DMS53 treated with DMSO at 0.1 percent for 48 hours (cell line): ENCODE results near the gene FNDC11.
"Not testable (repeated sequence)": the region's sequence is repeated elsewhere in the genome, so short reads cannot be mapped to it uniquely, and the experiment has no call there.

Source experiments
- DNase-seq: peaks from one replicate; lab custom pipeline; 2025; ENCODE audit not compliant: unreplicated experiment; lab: John Stamatoyannopoulos, UW

FNDC11 gene

DNA sequence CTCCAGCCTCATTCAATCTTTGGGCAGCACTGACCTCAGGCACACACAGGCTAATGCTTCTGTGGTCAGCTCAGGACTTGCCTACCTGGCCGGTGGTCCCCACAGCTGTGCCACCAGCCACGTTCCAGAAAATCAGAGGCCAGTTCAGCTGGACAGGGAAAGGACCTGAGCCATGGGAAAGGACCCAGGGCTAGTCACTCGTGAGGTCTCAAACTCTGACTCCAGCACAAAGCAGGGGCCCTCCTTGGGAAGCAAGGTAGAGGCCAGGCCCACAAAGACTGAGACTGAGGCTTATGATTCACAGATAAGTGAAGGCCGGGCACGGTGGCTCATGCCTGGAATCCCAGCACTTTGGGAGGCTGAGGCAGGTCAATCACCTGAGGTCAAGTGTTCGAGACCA is 42.5 kb downstream of the FNDC11 start:
- no peak for DNase-seq

DNA sequence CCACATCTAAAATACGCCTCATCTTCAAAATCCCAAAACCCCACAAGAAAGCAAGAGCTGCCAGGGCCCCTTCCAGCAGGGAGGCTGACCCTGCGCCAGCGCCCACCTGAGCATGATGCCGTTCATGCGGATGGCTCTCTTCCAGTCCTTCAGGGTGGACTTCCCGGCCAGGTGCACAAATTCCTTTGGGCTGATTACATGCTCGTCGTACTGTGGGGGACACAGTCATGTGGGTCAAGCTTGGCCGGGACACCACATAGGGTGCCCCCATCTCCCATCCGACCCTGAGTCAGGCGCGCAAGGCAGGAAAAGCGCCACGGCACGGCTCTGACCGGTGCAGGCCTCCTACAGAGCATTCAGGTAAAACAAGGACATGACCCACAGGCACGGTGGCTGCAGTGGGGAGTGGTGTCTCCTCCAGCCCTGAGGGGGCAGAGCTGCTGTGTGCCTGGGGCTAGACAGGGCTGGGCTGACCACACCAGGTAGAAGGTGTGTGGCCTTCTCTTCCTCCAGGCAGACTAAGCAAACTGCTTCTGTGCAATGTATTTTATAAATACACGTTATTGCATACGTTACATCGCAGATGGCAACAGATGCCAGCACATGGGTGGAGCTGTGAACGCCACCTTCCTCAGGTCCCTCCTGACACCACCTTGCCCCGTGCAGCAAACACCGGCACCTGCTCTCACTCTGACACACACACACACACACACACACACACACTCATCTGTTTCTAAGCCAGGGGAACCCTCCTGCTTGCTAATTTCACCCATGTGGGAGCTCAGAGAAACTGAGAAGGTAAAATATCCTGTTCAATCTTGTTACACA is 43.9 kb downstream of the FNDC11 start:
- no peak for DNase-seq

DNA sequence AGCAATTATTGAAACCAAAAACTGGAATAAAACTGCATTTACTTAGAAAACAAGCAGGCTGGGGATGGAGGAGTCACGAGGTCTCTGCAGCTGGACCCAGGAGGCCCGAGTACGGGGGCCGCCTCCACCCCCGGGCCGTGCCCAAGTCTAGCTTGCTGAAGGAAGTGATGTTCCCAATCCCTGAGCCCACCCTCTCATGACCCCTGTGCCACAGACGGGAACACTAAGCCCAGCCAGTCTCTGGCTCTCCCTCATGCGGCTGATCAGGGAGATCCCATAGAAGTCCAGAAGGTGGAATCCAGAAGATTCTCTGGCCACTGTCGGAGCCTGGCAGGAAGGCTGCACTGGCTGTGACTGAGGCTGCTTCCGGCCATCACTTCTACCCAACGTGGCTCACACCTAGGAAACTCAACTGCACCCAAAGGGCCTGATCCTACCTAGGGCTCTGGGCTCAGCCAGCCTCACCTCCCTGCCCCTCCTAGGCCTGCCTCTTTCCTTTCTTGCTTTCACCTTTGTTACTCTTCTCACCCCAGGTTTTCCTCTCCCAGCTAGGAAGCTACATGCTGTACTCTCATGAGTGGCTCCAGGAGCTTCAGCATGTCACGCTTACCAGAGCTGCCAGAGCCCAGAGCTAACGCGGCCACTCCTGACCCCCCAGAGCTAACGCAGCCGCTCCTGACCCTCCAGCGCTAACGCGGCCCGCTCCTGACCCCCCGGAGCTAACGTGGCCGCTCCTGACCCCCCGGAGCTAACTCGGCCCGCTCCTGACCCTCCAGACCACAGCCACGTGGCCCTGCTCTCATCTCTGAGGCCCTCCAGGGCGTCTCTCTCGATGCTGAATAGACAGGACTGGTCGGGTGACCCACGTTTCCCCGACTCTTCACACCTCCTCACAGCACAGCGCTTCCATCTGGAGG is 44.8 kb downstream of the FNDC11 start:
- DNase-seq: no peak

DNA sequence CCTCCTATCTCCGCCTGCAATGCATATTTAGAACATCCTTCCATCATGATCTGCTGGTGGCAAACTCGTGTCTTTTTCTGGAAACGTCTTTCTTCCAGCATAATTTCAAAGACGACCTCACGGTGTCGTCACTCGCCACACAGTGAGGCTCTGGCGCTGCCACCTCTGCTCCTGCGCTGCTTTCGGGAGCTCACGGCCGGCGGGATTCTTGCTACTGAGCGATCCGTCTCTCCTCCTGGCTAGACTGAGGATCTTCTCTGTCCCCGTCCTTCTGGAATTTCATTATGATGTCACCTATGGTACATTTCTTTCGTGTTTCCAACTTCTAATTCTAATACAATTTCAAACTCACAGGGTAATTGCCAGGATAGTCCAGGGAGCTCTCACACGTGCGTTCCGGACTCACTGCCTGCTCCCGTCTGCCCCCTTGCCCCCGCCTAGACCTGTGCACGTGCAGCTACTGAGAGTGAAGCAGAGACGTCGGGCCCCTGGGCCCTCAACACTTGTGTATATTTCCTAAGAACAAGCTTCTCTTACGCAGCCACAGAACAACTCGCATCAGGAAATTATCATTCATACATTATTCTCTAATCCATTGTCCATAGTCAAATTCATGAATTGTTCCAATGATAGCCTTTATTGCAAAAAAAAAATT is 45.6 kb downstream of the FNDC11 start:
- no peak for DNase-seq

DNA sequence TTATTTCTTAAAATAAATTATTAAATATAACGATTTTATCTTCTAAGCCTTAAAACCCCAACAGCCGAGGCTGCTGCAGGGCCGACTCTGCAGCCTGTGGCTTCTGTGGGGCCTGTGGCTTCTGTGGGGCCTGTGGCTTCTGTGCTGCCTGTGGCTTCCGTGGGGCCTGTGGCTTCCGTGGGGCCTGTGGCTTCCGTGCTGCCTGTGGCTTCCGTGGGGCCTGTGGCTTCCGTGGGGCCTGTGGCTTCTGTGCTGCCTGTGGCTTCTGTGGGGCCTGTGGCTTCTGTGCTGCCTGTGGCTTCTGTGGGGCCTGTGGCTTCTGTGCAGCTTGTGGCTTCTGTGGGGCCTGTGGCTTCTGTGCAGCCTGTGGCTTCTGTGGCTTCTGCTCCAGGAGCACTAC is 47.7 kb downstream of the FNDC11 start:
- DNase-seq: not testable (repeated sequence)

DNA sequence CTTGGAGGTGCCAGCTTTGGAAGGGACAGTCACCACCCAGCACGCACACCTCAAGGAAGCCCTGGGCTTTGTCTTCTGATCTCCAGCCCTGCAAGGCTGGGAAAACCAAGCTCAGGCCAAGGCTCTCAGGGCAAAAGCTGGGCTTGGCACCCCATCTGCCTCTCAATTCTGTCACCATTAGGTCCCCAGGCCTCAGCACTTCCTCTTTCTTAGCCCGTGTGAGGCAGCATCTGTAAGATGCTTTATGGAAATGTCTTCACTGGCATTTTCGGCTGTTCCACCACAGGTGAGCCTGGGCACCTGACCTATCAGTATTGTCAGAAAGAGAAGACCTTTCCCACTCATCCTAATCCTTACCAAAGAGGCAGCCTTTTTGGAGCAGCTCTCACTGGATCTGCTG is 48.4 kb downstream of the FNDC11 start:
- DNase-seq: no peak
